H1 (cell line): Measurements from ENCODE around the gene PTGIR.

Experiments used
- CTCF ChIP-seq, 3 experiments: IDR thresholded peaks; 1 replicate in 2 of 3; 2 replicates in 1 of 3; pipeline versions ENCODE4 v1.5.1 to v1.6.1; 2011; ENCODE audit warnings: low read length in 3 of 3, mild to moderate bottlenecking in 3 of 3, inconsistent platforms in 2 of 3, low read depth in 1 of 3, moderate library complexity in 1 of 3; ENCODE audit not compliant: insufficient read depth in 1 of 3; ENCODE audit errors: control extremely low read depth in 1 of 3
- EZH2 ChIP-seq: fragments of 200-600 bp; sonication (generic); IDR thresholded peaks from 2 replicates; pipeline ENCODE4 v1.7.1; 2012; ENCODE audit warnings: low read depth, mild to moderate bottlenecking, moderate library complexity, low read length, inconsistent platforms; ENCODE audit not compliant: severe bottlenecking
- HDAC6 ChIP-seq: IDR thresholded peaks from one replicate; pipeline ENCODE4 v1.7.1; 2012; ENCODE audit warnings: low read depth, mild to moderate bottlenecking, inconsistent platforms, low read length, moderate library complexity
- JUND ChIP-seq: IDR thresholded peaks from 2 replicates; pipeline ENCODE4 v1.6.1; 2011; ENCODE audit warnings: mild to moderate bottlenecking, improper control_type of control experiment, low read length
- MAX ChIP-seq: IDR thresholded peaks from 2 replicates; pipeline ENCODE4 v1.6.1; 2012; ENCODE audit warnings: inconsistent platforms
- POU5F1 ChIP-seq: IDR thresholded peaks from 2 replicates; pipeline ENCODE4 v1.6.1; 2011; ENCODE audit warnings: low read depth, mild to moderate bottlenecking, low read length, moderate library complexity
- TAF7 ChIP-seq: optimal IDR thresholded peaks from 2 replicates; pipeline ENCODE3; 2011; ENCODE audit warnings: low read depth, mild to moderate bottlenecking, inconsistent platforms, low read length, moderate library complexity, borderline replicate concordance

GRCh38 chr19:46622118-46622446 lies 2.8 kb downstream of the PTGIR start:
- no peak for TF ChIP-seq MAX
- TF ChIP-seq CTCF (IDR thresholded peaks at IDR 0.05; ENCODE audit: control extremely low read depth in 1 of 3, insufficient read depth in 1 of 3, low read depth in 1 of 3, low read length in 3 of 3): no peak
- no peak for TF ChIP-seq JUND
- no peak for TF ChIP-seq EZH2
- TF ChIP-seq TAF7: no peak
- TF ChIP-seq POU5F1: no peak
- no peak for TF ChIP-seq HDAC6
